ENCODE results near the gene CNIH1. TPM values are rescaled to one million over a fixed set of nuclear protein-coding genes. Genes with fewer than 3 reads are reported as not detected.
"Not testable (repeated sequence)": the region's sequence is repeated elsewhere in the genome, so short reads cannot be mapped to it uniquely, and the experiment has no call there.

CNIH1 gene
- total and polyA plus RNA-seq, 5 donors from 2014 or later = 40.5 to 112 (median 94.5) TPM

DNA sequence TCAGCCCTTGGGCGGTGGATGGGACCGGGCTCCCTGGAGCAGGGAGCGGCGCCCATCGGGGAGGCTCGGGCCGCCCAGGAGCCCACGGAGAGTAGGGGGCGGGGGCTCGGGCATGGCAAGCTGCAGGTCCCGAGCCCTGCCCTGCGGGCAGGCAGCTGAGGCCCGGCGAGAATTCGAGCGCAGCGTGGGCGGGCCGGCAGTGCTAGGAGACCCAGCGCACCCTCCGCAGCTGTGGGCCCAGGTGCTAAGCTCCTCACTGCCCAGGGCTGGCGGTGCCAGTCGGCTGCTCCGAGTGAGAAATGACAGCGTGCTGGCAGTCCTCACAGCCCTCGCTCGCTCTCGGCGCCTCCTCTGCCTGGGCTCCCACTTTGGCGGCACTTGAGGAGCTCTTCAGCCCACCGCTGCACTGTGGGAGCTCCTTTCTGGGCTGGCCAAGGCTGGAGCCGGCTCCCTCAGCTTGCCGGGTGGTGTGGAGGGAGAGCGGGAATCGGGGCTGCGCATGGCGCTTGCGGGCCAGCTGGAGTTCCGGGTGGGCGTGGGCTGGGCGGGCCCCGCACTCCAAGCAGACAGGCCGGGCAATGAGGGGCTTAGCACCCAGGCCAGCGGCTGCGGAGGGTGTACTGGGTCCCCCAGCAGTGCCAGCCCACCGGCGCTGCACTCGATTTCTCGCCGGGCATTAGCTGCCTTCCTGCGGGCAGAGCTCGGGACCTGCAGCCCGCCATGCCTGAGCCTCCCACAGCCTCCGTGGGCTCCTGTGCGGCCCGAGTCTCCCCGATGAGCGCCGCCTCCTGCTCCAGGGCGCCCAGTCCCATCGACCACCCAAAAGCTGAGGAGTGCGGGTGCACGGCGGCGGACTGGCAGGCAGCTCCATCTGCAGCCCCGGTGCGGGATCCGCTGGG lies 47.9 kb downstream of the CNIH1 start:
- H3K27ac Mint-ChIP-seq; H3K4me3 Mint-ChIP-seq; H3K27ac ChIP-seq (ENCODE audit: insufficient read depth, low read length, poor library complexity, severe bottlenecking); H3K9me3 Mint-ChIP-seq; ATAC-seq (ENCODE audit: low read depth in 2 of 2); H3K4me3 ChIP-seq (ENCODE audit: low read depth, low read length); H3K27me3 ChIP-seq (ENCODE audit: control insufficient read depth, insufficient read depth, low read length); DNase-seq; H3K9me3 ChIP-seq (ENCODE audit: control insufficient read depth in 2 of 2, low read length in 2 of 2); H3K36me3 ChIP-seq (ENCODE audit: control insufficient read depth, insufficient read depth, low read length); H3K27me3 Mint-ChIP-seq; H3K36me3 Mint-ChIP-seq: not testable (repeated sequence)
- H3K4me1 ChIP-seq (ENCODE audit: control insufficient read depth, insufficient read depth, low read length, poor library complexity, severe bottlenecking) = peaks cover 15% of the 10 kb centered on the region
- H3K4me1 Mint-ChIP-seq = peaks cover 2 to 17% (median 7%) of the 10 kb centered on the region in 4 donors

DNA sequence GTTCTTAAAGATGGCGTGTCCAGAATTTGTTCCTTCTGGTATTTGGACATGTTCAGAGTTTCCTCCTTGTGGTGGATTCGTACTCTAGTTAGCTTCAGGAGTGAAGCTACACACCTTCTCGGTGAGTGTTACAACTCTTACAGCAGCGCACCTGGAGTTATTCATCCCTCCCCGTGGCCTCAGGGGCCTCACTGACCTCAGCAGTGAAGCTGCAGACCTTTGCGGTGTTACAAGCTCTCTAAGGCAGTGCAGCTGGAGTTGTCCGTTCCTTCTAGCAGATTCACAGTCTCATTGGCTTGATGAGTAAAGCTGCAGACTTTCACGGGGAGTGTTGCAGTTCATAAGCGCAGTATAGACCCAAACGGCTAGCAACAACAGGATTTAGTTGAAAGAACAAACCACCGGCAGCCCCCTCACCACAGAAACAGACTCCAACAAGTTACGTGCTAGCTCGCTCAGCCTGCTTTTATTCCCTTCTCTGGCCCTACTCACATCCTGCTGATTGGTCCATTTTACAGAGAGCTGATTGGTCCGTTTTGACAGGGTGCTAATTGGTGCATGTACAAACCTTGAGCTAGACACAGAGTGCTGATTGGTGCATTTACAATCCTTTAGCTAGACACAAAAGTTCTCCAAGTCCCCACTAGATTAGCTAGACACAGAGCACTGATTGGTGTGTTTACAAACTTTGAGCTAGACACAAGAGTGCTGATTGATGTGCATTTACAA lies 48.9 kb downstream of the CNIH1 start:
- no peaks in the 10 kb centered on the region for H3K36me3 ChIP-seq (ENCODE audit: control insufficient read depth, insufficient read depth, low read length)
- H3K36me3 Mint-ChIP-seq = no peaks in the 10 kb centered on the region
- no peak for DNase-seq
- H3K27ac Mint-ChIP-seq = no peak overlapping the region
- no peak for ATAC-seq (ENCODE audit: low read depth in 2 of 2)
- H3K9me3 ChIP-seq (ENCODE audit: control insufficient read depth in 2 of 2, low read length in 2 of 2) = no peaks in the 10 kb centered on the region
- H3K9me3 Mint-ChIP-seq = peaks cover 0 to 2% (median 0%) of the 10 kb centered on the region in 7 donors
- H3K4me1 ChIP-seq (ENCODE audit: control insufficient read depth, insufficient read depth, low read length, poor library complexity, severe bottlenecking) = peaks cover 6% of the 10 kb centered on the region
- no peak overlapping the region for H3K27ac ChIP-seq (ENCODE audit: insufficient read depth, low read length, poor library complexity, severe bottlenecking)
- H3K4me3 Mint-ChIP-seq = no peak overlapping the region
- H3K27me3 Mint-ChIP-seq = peaks cover 12% of the 10 kb centered on the region
- H3K4me3 ChIP-seq (ENCODE audit: low read depth, low read length) = no peak overlapping the region
- peaks cover 11% of the 10 kb centered on the region for H3K27me3 ChIP-seq (ENCODE audit: control insufficient read depth, insufficient read depth, low read length)
- peaks cover 0 to 7% (median 3%) of the 10 kb centered on the region in 4 donors for H3K4me1 Mint-ChIP-seq

DNA sequence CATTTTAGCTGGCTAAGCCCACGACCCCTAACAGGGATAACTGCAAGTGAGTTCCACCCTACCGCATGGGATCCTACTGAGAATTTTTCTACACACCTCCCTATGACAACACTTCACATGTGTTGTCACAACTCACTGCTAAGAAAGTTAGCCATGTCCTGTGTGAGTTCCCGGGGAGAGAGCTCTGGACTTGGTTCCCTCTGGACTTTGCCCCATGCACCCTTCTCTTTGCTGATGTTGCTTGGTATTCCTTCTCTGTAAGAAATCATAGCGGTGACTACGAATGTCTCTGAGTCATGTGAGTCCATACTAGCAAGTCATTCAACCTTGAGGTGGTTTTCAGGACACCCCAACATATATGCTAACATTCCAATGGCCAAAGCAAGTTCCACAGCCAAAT lies 53.8 kb downstream of the CNIH1 start:
- Mint-ChIP-seq H3K4me1 (no peaks in the 10 kb centered on the region), H3K27ac (no peak overlapping the region), H3K27me3 (peaks cover 36% of the 10 kb centered on the region), H3K4me3 (no peak overlapping the region), H3K9me3 (peaks cover 0 to 2% (median 0%) of the 10 kb centered on the region in 7 donors), H3K36me3 (peaks cover 4% of the 10 kb centered on the region)
- DNase-seq (no peak), ATAC-seq (ENCODE audit: low read depth in 2 of 2) (no peak)
- Histone ChIP-seq H3K36me3 (ENCODE audit: control insufficient read depth, insufficient read depth, low read length) (no peaks in the 10 kb centered on the region), H3K4me3 (ENCODE audit: low read depth, low read length) (no peak overlapping the region), H3K27me3 (ENCODE audit: control insufficient read depth, insufficient read depth, low read length) (peaks cover 13% of the 10 kb centered on the region), H3K27ac (ENCODE audit: insufficient read depth, low read length, poor library complexity, severe bottlenecking) (no peak overlapping the region), H3K9me3 (ENCODE audit: control insufficient read depth in 2 of 2, low read length in 2 of 2) (no peaks in the 10 kb centered on the region), H3K4me1 (ENCODE audit: control insufficient read depth, insufficient read depth, low read length, poor library complexity, severe bottlenecking) (no peaks in the 10 kb centered on the region)

DNA sequence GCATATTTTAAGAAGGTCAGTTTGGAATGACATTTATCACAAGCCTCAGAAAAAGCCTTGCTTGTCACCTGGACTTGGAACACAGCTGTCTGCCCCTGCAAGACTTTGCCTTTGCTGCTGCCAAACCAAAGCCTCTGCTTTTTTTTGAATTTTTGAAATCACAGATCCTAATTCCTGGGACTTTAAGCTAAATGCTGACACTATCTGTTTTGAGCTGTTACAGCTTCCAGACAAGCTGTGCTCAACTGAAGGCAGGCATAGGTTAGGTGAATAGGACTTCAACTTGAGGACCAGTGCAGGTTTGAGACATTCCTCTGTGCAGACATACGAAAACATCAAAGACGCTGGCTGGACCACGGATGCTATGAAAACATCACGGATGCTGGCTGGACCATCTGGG lies 55.6 kb downstream of the CNIH1 start:
- no peak overlapping the region for H3K27ac Mint-ChIP-seq
- Histone ChIP-seq H3K4me1 (ENCODE audit: control insufficient read depth, insufficient read depth, low read length, poor library complexity, severe bottlenecking) (no peaks in the 10 kb centered on the region), H3K27ac (ENCODE audit: insufficient read depth, low read length, poor library complexity, severe bottlenecking) (no peak overlapping the region), H3K27me3 (ENCODE audit: control insufficient read depth, insufficient read depth, low read length) (peaks cover 13% of the 10 kb centered on the region), H3K9me3 (ENCODE audit: control insufficient read depth in 2 of 2, low read length in 2 of 2) (peaks cover 0 to 1% of the 10 kb centered on the region in 2 experiments), H3K4me3 (ENCODE audit: low read depth, low read length) (no peak overlapping the region), H3K36me3 (ENCODE audit: control insufficient read depth, insufficient read depth, low read length) (no peaks in the 10 kb centered on the region)
- peaks cover 0 to 3% (median 0%) of the 10 kb centered on the region in 7 donors for H3K9me3 Mint-ChIP-seq
- no peaks in the 10 kb centered on the region for H3K4me1 Mint-ChIP-seq
- peaks cover 41% of the 10 kb centered on the region for H3K27me3 Mint-ChIP-seq
- ATAC-seq (ENCODE audit: low read depth in 2 of 2) (no peak), DNase-seq (no peak)
- no peak overlapping the region for H3K4me3 Mint-ChIP-seq
- peaks cover 4% of the 10 kb centered on the region for H3K36me3 Mint-ChIP-seq

DNA sequence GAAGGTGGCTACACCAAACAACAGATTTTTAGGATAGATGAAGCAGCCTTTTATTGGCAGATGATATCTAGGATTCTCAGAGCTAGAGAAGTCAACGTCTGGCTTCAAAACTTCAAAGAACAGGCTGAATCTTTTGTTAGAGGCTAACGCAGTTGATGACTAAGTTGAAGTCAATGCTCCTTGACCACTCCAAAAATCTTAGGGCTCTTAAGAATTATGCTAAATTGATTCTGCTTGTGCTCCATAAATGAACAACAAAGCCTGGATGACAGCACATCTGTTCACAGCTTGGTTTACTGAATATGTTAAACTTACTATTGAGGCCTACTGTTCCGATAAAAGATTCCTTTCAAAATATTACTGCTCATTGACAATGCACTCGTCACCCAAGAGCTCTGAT lies 57.3 kb downstream of the CNIH1 start:
- ATAC-seq (ENCODE audit: low read depth in 2 of 2) = no peak
- Mint-ChIP-seq H3K27me3 (peaks cover 58% of the 10 kb centered on the region), H3K9me3 (peaks cover 0 to 5% (median 0%) of the 10 kb centered on the region in 7 donors), H3K4me3 (no peak overlapping the region), H3K36me3 (peaks cover 7% of the 10 kb centered on the region), H3K4me1 (no peaks in the 10 kb centered on the region), H3K27ac (no peak overlapping the region)
- Histone ChIP-seq H3K4me3 (ENCODE audit: low read depth, low read length) (no peak overlapping the region), H3K9me3 (ENCODE audit: control insufficient read depth in 2 of 2, low read length in 2 of 2) (peaks cover 0 to 2% of the 10 kb centered on the region in 2 experiments), H3K27me3 (ENCODE audit: control insufficient read depth, insufficient read depth, low read length) (peaks cover 13% of the 10 kb centered on the region), H3K4me1 (ENCODE audit: control insufficient read depth, insufficient read depth, low read length, poor library complexity, severe bottlenecking) (no peaks in the 10 kb centered on the region), H3K36me3 (ENCODE audit: control insufficient read depth, insufficient read depth, low read length) (no peaks in the 10 kb centered on the region), H3K27ac (ENCODE audit: insufficient read depth, low read length, poor library complexity, severe bottlenecking) (no peak overlapping the region)
- DNase-seq = no peak

GRCh38 chr14:54381821-54382220 lies 59.4 kb downstream of the CNIH1 start:
- no peak for ATAC-seq (ENCODE audit: low read depth in 2 of 2)
- Histone ChIP-seq H3K4me3 (ENCODE audit: low read depth, low read length) (no peak overlapping the region), H3K27me3 (ENCODE audit: control insufficient read depth, insufficient read depth, low read length) (peaks cover 2% of the 10 kb centered on the region), H3K36me3 (ENCODE audit: control insufficient read depth, insufficient read depth, low read length) (no peaks in the 10 kb centered on the region), H3K9me3 (ENCODE audit: control insufficient read depth in 2 of 2, low read length in 2 of 2) (peaks cover 0 to 2% of the 10 kb centered on the region in 2 experiments), H3K27ac (ENCODE audit: insufficient read depth, low read length, poor library complexity, severe bottlenecking) (no peak overlapping the region), H3K4me1 (ENCODE audit: control insufficient read depth, insufficient read depth, low read length, poor library complexity, severe bottlenecking) (no peaks in the 10 kb centered on the region)
- no peak for DNase-seq
- Mint-ChIP-seq H3K9me3 (peaks cover 0 to 5% (median 0%) of the 10 kb centered on the region in 7 donors), H3K36me3 (peaks cover 7% of the 10 kb centered on the region), H3K4me3 (no peak overlapping the region), H3K27me3 (peaks cover 51% of the 10 kb centered on the region), H3K27ac (no peak overlapping the region), H3K4me1 (no peaks in the 10 kb centered on the region)

GRCh38 chr14:54380558-54380957 lies 60.6 kb downstream of the CNIH1 start:
- H3K4me1 Mint-ChIP-seq; H3K4me3 ChIP-seq (ENCODE audit: low read depth, low read length); H3K9me3 ChIP-seq (ENCODE audit: control insufficient read depth in 2 of 2, low read length in 2 of 2); H3K36me3 ChIP-seq (ENCODE audit: control insufficient read depth, insufficient read depth, low read length); ATAC-seq (ENCODE audit: low read depth in 2 of 2); H3K27ac ChIP-seq (ENCODE audit: insufficient read depth, low read length, poor library complexity, severe bottlenecking); H3K4me1 ChIP-seq (ENCODE audit: control insufficient read depth, insufficient read depth, low read length, poor library complexity, severe bottlenecking); H3K36me3 Mint-ChIP-seq; DNase-seq; H3K27me3 ChIP-seq (ENCODE audit: control insufficient read depth, insufficient read depth, low read length); H3K4me3 Mint-ChIP-seq; H3K27ac Mint-ChIP-seq; H3K9me3 Mint-ChIP-seq: not testable (repeated sequence)
- H3K27me3 Mint-ChIP-seq = peaks cover 49% of the 10 kb centered on the region

Data from CD4-positive, CD25-positive, alpha-beta regulatory T cell (primary cell).